Measurements from ENCODE around the gene RGP1.

DNA sequence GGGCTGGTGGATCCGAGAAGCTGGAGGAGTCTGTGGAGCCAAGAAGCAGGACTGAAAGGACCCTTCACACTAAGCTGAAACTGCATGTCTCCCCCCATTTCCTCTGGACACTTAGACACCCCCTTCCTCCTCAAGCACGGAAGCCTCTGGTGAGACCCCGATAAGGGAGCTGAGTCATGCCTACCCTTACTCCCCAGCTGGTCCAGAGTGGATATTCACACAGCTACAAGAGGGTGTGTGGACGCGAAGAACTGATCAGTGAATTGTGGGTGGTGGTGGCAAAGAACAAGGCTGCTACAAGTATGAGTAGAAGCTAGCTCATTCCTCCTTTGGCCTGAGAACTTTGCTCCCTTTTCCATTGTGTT lies 21.4 kb upstream of the RGP1 start:
- TF ChIP-seq TAF1 (IDR thresholded peaks at IDR 0.05; ENCODE audit: borderline replicate concordance, low read depth, low read length) (no peak), RFX5 (IDR thresholded peaks at IDR 0.05; ENCODE audit: low read length) (no peak), EZH2phosphoT487 (IDR thresholded peaks at IDR 0.05; ENCODE audit: borderline replicate concordance, low read depth) (no peak), GABPA (IDR thresholded peaks at IDR 0.05; ENCODE audit: low read depth) (no peak), EP300 (IDR thresholded peaks at IDR 0.05; ENCODE audit: borderline replicate concordance in 1 of 2, low read depth in 1 of 2, low read length in 1 of 2) (no peak), MXI1 (IDR thresholded peaks at IDR 0.05; ENCODE audit: low read depth, low read length) (no peak), RAD21 (IDR thresholded peaks at IDR 0.05; ENCODE audit: low read length) (no peak)
- TF ChIP-seq, protein P1, sequence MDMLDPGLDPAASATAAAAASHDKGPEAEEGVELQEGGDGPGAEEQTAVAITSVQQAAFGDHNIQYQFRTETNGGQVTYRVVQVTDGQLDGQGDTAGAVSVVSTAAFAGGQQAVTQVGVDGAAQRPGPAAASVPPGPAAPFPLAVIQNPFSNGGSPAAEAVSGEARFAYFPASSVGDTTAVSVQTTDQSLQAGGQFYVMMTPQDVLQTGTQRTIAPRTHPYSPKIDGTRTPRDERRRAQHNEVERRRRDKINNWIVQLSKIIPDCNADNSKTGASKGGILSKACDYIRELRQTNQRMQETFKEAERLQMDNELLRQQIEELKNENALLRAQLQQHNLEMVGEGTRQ (IDR thresholded peaks at IDR 0.05; ENCODE audit: borderline replicate concordance, low read depth, low read length), result no peak
- TF ChIP-seq, protein P2, sequence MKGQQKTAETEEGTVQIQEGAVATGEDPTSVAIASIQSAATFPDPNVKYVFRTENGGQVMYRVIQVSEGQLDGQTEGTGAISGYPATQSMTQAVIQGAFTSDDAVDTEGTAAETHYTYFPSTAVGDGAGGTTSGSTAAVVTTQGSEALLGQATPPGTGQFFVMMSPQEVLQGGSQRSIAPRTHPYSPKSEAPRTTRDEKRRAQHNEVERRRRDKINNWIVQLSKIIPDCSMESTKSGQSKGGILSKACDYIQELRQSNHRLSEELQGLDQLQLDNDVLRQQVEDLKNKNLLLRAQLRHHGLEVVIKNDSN (IDR thresholded peaks at IDR 0.05; ENCODE audit: borderline replicate concordance, low read depth), result no peak
- TF ChIP-seq, protein P3, sequence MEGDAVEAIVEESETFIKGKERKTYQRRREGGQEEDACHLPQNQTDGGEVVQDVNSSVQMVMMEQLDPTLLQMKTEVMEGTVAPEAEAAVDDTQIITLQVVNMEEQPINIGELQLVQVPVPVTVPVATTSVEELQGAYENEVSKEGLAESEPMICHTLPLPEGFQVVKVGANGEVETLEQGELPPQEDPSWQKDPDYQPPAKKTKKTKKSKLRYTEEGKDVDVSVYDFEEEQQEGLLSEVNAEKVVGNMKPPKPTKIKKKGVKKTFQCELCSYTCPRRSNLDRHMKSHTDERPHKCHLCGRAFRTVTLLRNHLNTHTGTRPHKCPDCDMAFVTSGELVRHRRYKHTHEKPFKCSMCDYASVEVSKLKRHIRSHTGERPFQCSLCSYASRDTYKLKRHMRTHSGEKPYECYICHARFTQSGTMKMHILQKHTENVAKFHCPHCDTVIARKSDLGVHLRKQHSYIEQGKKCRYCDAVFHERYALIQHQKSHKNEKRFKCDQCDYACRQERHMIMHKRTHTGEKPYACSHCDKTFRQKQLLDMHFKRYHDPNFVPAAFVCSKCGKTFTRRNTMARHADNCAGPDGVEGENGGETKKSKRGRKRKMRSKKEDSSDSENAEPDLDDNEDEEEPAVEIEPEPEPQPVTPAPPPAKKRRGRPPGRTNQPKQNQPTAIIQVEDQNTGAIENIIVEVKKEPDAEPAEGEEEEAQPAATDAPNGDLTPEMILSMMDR (IDR thresholded peaks at IDR 0.05), result no peak
- TF ChIP-seq, protein P4, sequence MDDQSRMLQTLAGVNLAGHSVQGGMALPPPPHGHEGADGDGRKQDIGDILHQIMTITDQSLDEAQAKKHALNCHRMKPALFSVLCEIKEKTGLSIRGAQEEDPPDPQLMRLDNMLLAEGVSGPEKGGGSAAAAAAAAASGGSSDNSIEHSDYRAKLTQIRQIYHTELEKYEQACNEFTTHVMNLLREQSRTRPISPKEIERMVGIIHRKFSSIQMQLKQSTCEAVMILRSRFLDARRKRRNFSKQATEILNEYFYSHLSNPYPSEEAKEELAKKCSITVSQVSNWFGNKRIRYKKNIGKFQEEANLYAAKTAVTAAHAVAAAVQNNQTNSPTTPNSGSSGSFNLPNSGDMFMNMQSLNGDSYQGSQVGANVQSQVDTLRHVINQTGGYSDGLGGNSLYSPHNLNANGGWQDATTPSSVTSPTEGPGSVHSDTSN (IDR thresholded peaks at IDR 0.05), result no peak
- TF ChIP-seq, protein P5, sequence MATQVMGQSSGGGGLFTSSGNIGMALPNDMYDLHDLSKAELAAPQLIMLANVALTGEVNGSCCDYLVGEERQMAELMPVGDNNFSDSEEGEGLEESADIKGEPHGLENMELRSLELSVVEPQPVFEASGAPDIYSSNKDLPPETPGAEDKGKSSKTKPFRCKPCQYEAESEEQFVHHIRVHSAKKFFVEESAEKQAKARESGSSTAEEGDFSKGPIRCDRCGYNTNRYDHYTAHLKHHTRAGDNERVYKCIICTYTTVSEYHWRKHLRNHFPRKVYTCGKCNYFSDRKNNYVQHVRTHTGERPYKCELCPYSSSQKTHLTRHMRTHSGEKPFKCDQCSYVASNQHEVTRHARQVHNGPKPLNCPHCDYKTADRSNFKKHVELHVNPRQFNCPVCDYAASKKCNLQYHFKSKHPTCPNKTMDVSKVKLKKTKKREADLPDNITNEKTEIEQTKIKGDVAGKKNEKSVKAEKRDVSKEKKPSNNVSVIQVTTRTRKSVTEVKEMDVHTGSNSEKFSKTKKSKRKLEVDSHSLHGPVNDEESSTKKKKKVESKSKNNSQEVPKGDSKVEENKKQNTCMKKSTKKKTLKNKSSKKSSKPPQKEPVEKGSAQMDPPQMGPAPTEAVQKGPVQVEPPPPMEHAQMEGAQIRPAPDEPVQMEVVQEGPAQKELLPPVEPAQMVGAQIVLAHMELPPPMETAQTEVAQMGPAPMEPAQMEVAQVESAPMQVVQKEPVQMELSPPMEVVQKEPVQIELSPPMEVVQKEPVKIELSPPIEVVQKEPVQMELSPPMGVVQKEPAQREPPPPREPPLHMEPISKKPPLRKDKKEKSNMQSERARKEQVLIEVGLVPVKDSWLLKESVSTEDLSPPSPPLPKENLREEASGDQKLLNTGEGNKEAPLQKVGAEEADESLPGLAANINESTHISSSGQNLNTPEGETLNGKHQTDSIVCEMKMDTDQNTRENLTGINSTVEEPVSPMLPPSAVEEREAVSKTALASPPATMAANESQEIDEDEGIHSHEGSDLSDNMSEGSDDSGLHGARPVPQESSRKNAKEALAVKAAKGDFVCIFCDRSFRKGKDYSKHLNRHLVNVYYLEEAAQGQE (IDR thresholded peaks at IDR 0.05; ENCODE audit: low read depth, low read length), result no peak
- TF ChIP-seq, protein P6, sequence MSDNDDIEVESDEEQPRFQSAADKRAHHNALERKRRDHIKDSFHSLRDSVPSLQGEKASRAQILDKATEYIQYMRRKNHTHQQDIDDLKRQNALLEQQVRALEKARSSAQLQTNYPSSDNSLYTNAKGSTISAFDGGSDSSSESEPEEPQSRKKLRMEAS (IDR thresholded peaks at IDR 0.05; ENCODE audit: low read depth), result no peak
